ENCODE results near the gene NKX6-2.

DNA sequence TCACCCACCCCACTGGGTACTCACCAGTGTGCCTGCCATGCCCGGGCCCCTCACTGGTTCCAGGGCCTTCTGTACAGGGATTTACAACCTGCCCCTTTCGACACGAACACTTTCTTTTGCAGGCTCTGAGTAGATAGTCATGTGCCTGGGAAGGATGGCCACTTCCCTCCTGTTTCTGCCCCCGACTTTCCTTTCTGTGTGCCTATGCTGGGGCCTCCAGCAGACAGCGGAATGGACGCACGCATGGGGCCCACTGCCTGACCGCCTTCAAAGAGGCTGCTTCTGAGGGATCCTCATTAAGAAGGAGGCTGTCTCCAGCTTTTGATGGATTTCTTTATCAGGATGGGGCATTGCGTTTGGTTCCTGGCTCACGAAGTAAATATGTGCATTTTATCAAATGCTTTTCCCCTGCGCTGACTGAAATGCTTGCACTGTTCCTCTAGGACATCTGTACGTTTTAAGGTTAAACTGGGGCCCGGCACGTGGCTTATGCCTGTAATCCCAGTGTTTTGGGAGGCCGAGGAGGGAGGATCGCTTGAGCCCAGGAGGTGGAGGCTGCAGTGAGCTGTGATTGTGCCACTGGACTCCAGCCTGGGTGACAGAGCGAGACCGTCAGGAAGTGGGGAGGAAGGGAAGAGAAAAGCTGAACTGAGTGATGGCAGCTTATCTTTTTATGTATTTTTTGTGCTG is 29.4 kb upstream of the NKX6-2 start:
- TF ChIP-seq, protein P1, sequence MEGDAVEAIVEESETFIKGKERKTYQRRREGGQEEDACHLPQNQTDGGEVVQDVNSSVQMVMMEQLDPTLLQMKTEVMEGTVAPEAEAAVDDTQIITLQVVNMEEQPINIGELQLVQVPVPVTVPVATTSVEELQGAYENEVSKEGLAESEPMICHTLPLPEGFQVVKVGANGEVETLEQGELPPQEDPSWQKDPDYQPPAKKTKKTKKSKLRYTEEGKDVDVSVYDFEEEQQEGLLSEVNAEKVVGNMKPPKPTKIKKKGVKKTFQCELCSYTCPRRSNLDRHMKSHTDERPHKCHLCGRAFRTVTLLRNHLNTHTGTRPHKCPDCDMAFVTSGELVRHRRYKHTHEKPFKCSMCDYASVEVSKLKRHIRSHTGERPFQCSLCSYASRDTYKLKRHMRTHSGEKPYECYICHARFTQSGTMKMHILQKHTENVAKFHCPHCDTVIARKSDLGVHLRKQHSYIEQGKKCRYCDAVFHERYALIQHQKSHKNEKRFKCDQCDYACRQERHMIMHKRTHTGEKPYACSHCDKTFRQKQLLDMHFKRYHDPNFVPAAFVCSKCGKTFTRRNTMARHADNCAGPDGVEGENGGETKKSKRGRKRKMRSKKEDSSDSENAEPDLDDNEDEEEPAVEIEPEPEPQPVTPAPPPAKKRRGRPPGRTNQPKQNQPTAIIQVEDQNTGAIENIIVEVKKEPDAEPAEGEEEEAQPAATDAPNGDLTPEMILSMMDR (IDR thresholded peaks at IDR 0.05): no peak
- no peak for TF ChIP-seq EZH2phosphoT487 (IDR thresholded peaks at IDR 0.05)

Data from neural progenitor cell (in vitro differentiated cells).